AG04450 (cell line): ENCODE data around the gene CTXND1. TPM values are rescaled to one million over a fixed set of nuclear protein-coding genes. Genes with fewer than 3 reads are reported as not detected.

Experiments
- CTCF ChIA-PET: fragments of 300-600, 350-600 bp; formaldehyde crosslinking; extraction: SDS; loops from one replicate; lab custom pipeline; 2022; ENCODE audit warnings: antibody characterized with exemption, inconsistent platforms; lab: Charles Lee
- POLR2A ChIA-PET: fragments of 350-600 bp; formaldehyde crosslinking; extraction: SDS; loops from one replicate; lab custom pipeline; 2021; ENCODE audit warnings: antibody characterized with exemption, inconsistent platforms; lab: Yijun Ruan, JAX
- DNase-seq: peaks from one replicate; pipeline ENCODE4 v3.0.0-alpha.2; 2011; ENCODE audit warnings: low read depth, low spot score
- H3K27ac ChIP-seq: one replicate; pipeline ENCODE4 v1.5.1; 2012; ENCODE audit warnings: low read depth, low read length, control low read depth
- H3K27me3 ChIP-seq: one replicate; pipeline ENCODE4 v1.6.0; 2012; ENCODE audit warnings: low read length; ENCODE audit not compliant: control insufficient read depth, insufficient read depth
- H3K4me3 ChIP-seq: 2 replicates; pipeline ENCODE4 v1.5.1; 2011; ENCODE audit warnings: mild to moderate bottlenecking, low read depth, low read length, control low read depth
- H3K9me3 ChIP-seq: 2 replicates; pipeline ENCODE4 v1.5.1; 2012; ENCODE audit warnings: low read length; ENCODE audit not compliant: control insufficient read depth, insufficient read depth
- polyA plus RNA-seq: library from polyadenylated mRNA; depleted of rRNA; stranded (reverse); fragments of >200 nt; gene quantifications from 2 replicates; pipeline ENCODE4 v1.2.3, GENCODE V29; 2011
- TF ChIP-seq, protein P1 (sequence below): IDR thresholded peaks from 2 replicates; pipeline ENCODE4 v1.5.1; 2011; ENCODE audit warnings: low read depth, low read length, control low read depth, inconsistent platforms

The CTXND1 gene
- polyA plus RNA-seq, 1 experiment, result not detected

DNA sequence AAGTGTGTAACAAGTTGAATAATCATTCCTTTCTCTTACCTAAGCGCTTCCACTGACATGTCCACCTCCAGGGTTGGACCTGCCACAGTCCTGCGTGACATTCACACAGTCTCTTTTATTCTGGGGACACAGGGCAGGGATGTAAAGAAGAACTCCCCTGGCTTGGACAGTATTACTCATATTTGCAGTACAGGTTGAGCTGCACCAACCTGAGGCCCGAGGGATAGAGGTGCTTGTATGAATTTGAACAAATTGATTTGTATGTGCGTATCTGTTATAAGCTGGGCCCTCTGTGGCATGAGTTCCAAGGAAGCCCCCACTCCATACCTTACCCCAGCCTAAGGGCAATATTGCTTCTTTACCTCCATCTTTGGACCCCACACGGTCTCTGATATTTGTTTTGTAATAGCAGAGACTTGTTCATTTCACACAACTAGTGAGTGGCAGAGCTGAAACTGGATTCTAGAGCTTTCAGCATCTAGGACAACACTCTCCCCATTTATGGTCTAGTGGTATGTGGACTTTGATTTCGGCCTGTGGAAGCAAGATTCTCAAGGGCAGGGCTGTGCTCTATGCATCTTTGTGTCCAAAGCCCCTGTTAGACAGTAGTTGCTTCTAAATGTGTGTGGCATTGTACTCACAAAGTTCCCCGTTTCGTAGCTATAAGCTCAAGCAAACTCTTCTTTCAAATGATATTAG is 60.0 kb downstream of the CTXND1 start:
- TF ChIP-seq, protein P1, sequence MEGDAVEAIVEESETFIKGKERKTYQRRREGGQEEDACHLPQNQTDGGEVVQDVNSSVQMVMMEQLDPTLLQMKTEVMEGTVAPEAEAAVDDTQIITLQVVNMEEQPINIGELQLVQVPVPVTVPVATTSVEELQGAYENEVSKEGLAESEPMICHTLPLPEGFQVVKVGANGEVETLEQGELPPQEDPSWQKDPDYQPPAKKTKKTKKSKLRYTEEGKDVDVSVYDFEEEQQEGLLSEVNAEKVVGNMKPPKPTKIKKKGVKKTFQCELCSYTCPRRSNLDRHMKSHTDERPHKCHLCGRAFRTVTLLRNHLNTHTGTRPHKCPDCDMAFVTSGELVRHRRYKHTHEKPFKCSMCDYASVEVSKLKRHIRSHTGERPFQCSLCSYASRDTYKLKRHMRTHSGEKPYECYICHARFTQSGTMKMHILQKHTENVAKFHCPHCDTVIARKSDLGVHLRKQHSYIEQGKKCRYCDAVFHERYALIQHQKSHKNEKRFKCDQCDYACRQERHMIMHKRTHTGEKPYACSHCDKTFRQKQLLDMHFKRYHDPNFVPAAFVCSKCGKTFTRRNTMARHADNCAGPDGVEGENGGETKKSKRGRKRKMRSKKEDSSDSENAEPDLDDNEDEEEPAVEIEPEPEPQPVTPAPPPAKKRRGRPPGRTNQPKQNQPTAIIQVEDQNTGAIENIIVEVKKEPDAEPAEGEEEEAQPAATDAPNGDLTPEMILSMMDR, result no peak
- Histone ChIP-seq H3K9me3 (no peaks in the 10 kb centered on the region), H3K4me3 (no peak overlapping the region), H3K27me3 (no peaks in the 10 kb centered on the region), H3K27ac (no peak overlapping the region)
- CTCF ChIA-PET, result no interaction called here
- POLR2A ChIA-PET, result no interaction called here
- no peak for DNase-seq

DNA sequence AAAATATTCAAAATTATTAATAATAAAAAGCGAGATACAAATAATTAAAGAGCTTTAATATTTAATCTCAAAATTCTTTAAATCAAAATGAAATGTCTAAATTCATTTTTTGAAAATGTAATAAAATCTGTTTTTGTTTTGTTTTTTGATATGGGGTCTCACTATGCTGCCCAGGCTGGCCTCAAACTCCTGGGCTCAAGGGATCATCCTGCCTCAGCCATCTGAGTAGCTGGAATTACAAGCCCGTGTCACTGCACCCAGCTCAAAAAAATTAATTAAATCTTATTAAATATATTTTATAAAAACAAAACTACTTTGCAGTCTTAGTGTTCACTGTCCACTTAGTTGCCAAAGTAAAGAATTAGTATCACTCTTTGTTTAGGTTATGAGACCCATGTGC is 60.8 kb downstream of the CTXND1 start:
- no peak for DNase-seq
- CTCF ChIA-PET, result interaction anchor here (0.6 kb wide), 1 partner anchor 121 kb away, joined by 3 read pairs; no protein-coding TSS in a partner anchor
- TF ChIP-seq, protein P1, result no peak
- Histone ChIP-seq H3K27ac (no peak overlapping the region), H3K9me3 (no peaks in the 10 kb centered on the region), H3K27me3 (no peaks in the 10 kb centered on the region), H3K4me3 (no peak overlapping the region)
- POLR2A ChIA-PET, result no interaction called here

DNA sequence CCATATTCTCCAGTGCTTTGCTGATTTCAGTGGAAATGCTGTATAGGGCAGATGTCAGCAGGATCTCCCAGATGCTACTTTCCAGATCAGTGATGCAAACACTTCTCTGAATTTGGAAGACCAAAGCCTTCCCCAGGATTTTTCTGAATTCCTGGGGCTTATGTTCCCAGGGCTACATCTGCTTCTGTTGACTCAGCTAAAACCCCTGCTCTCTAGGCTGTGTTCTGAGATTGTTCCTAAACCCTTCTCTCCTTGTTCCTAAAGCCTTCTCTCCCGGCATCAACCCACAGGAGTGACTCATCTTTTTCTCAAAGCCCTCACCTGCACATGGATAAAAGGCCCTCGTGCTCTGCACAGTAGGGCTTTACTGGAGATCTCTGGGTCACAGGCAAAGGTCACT is 63.8 kb downstream of the CTXND1 start:
- DNase-seq, result no peak
- H3K27me3 ChIP-seq, result no peaks in the 10 kb centered on the region
- CTCF ChIA-PET, result no interaction called here
- TF ChIP-seq, protein P1, result no peak
- H3K4me3 ChIP-seq, result no peak overlapping the region
- POLR2A ChIA-PET, result no interaction called here
- no peaks in the 10 kb centered on the region; the same call in 1 of the 2 replicates for H3K9me3 ChIP-seq
- H3K27ac ChIP-seq, result no peak overlapping the region

DNA sequence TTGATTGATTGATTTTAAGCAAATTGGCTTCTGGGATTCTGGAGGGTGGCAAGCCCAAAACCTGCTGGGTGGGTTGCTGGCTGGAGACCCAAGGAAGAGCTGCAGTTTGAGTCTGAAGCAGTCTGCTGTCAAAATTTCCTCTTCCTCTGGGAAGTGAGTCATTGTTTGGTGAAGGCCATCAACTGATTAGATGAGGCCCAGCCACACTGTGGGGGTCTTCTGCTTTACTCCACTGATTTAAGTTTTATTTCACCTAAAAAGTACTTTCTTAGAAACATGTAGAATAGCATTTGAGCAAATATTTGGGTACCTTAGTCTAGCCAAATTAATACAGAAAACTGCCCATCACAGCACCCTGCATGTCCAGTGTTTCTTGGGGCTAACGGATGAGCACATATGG is 65.4 kb downstream of the CTXND1 start:
- Histone ChIP-seq H3K9me3 (no peaks in the 10 kb centered on the region; the same call in 1 of the 2 replicates), H3K27ac (no peak overlapping the region), H3K4me3 (no peak overlapping the region), H3K27me3 (no peaks in the 10 kb centered on the region)
- ChIA-PET CTCF (no interaction called here), POLR2A (no interaction called here)
- TF ChIP-seq, protein P1, result no peak
- no peak for DNase-seq

DNA sequence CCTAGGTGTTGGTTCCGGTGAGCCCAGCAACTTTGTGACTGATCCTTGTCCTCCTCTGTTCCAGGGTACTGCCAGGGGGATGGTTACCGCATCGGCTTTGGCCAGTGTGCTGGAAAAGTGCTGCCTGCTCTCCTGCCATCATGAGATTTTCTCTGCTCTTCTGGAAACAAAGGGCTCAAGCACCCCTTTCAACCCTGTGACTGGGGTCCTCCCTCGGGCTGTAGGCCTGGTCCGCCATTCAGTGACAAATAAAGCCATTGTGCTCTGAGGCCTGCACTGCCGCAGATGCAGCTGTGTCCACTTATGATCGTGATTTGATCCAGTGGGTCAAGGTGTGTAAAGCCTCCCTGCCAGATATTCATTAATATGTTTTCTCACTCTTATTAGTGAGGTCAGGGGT is 65.9 kb downstream of the CTXND1 start:
- Histone ChIP-seq H3K27me3 (no peaks in the 10 kb centered on the region), H3K4me3 (no peak overlapping the region), H3K27ac (no peak overlapping the region), H3K9me3 (no peaks in the 10 kb centered on the region; the same call in 1 of the 2 replicates)
- ChIA-PET CTCF (no interaction called here), POLR2A (no interaction called here)
- no peak for DNase-seq
- TF ChIP-seq, protein P1, result no peak
